ENCODE results near the gene KRT28.
"Not testable (repeated sequence)": the region's sequence is repeated elsewhere in the genome, so short reads cannot be mapped to it uniquely, and the experiment has no call there.

The KRT28 gene

GRCh38 chr17:40753804-40754203 is 46.0 kb downstream of the KRT28 start:
- no peak overlapping the region for H2AFZ ChIP-seq (ENCODE audit: low read depth, low read length)
- no peak overlapping the region for H3K4me3 ChIP-seq (ENCODE audit: low read length)
- no peaks in the 10 kb centered on the region for H3K9me3 ChIP-seq (ENCODE audit: low read length)
- peaks cover 4% of the 10 kb centered on the region for H3K27me3 ChIP-seq (ENCODE audit: insufficient read depth, low read length)
- no peaks in the 10 kb centered on the region for H3K4me1 ChIP-seq (ENCODE audit: insufficient read depth, low read length)
- H3K36me3 ChIP-seq (ENCODE audit: insufficient read depth, low read length), result no peaks in the 10 kb centered on the region

GRCh38 chr17:40751065-40751464 is 48.7 kb downstream of the KRT28 start:
- H2AFZ ChIP-seq (ENCODE audit: low read depth, low read length), result no peak overlapping the region
- no peaks in the 10 kb centered on the region for H3K9me3 ChIP-seq (ENCODE audit: low read length)
- H3K27me3 ChIP-seq (ENCODE audit: insufficient read depth, low read length), result peaks cover 4% of the 10 kb centered on the region
- no peaks in the 10 kb centered on the region for H3K4me1 ChIP-seq (ENCODE audit: insufficient read depth, low read length)
- H3K36me3 ChIP-seq (ENCODE audit: insufficient read depth, low read length), result no peaks in the 10 kb centered on the region
- H3K4me3 ChIP-seq (ENCODE audit: low read length), result no peak overlapping the region

- H2AFZ ChIP-seq (ENCODE audit: low read depth, low read length), result no peak overlapping the region
- no peaks in the 10 kb centered on the region for H3K9me3 ChIP-seq (ENCODE audit: low read length)
- no peaks in the 10 kb centered on the region for H3K36me3 ChIP-seq (ENCODE audit: insufficient read depth, low read length)
- no peaks in the 10 kb centered on the region for H3K4me1 ChIP-seq (ENCODE audit: insufficient read depth, low read length)
- peaks cover 4% of the 10 kb centered on the region for H3K27me3 ChIP-seq (ENCODE audit: insufficient read depth, low read length)
- H3K4me3 ChIP-seq (ENCODE audit: low read length), result no peak overlapping the region
These were observed 49.4 kb downstream of the KRT28 start for GRCh38 chr17:40750391-40750790.

- not testable (repeated sequence) for H3K9me3 ChIP-seq (ENCODE audit: low read length); H3K4me3 ChIP-seq (ENCODE audit: low read length); H3K36me3 ChIP-seq (ENCODE audit: insufficient read depth, low read length); H3K27me3 ChIP-seq (ENCODE audit: insufficient read depth, low read length); H3K4me1 ChIP-seq (ENCODE audit: insufficient read depth, low read length); H2AFZ ChIP-seq (ENCODE audit: low read depth, low read length)
These were observed 51.1 kb downstream of the KRT28 start for GRCh38 chr17:40748666-40749065.
